HPDE6-E6E7 (cell line): Measurements from ENCODE around the gene PRICKLE2.

ENCODE experiments used
- DNase-seq: peaks from one replicate; pipeline ENCODE4 v3.0.0; 2011; ENCODE audit warnings: missing footprints; ENCODE audit errors: extremely low spot score

The PRICKLE2 gene

GRCh38 chr3:64047787-64048186, 177.5 kb downstream of the PRICKLE2 start:
- no peak for DNase-seq

DNA sequence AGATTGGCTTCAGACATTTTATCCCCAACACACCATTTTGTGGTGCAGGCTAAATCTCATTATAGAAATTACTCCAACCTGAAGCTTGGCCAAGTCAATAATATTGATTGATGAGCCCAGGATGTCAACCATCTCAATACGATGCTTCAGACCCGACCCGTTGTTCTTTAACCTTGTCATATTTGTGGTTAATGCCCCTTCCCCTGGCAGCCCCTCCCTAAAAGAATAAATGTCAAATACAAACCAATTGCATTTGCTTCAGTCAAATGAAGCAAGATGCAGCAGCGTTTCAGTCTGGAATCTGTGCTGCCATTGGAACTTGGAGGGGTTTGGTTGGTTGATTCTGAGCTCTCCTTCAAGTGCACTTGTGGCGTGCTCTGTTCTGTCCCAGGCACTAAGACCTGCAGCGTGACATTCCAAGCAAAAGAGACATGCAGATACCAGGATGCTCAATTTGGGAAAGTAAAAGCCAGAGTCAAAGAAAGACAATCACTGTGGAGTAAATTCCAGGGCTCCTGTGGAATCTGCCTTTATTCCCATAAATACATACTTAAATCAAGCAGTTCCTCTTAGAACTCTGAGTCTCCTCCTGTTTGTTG, 178.2 kb downstream of the PRICKLE2 start:
- DNase-seq: no peak

DNA sequence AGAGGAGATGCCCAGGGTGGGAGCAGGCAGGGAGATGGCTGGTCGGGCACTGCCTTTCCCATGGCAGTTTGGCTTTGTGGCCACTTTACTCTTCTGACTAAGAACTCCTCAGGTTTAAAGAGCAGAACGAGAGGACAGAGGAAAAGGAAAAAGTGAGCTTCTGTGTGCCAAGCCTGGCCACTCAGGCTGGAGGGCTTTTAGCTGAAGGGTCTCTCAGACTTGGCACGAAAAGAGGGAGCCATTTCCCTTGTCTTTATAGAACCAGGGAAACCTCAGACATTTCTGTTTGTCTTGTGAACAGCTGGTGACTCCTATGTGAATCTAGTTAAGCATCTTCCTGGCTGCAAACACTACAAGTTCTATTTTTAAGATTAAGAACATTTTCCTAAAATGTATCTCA, 178.7 kb downstream of the PRICKLE2 start:
- no peak for DNase-seq

GRCh38 chr3:64042952-64043351, 182.3 kb downstream of the PRICKLE2 start:
- no peak for DNase-seq
